Measurements from ENCODE around the gene ODF2L. TPM values are rescaled to one million over a fixed set of nuclear protein-coding genes. Genes with fewer than 3 reads are reported as not detected.

The ODF2L gene
- total RNA-seq, 1 donor from 2014 or later = 40.5 TPM

DNA sequence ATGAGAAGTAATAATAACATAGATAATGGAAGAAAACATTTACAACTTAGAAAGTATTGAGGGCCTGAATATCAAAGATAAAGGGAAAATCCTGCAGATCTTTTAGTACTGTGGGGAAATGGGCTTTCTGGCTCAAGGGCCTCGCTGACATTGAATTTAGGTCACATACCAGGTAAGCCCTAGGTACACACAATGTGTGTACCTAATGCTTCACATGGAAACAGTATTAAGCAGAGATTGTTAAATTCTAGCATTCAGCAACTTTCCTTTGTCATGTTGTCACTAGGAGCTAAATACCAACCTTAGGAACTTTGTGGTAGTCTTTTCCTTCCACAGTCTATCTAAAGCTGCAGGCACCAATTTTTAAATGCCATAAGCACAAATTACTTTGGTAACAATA lies 49.7 kb downstream of the ODF2L start:
- no peaks in the 10 kb centered on the region for H3K4me1 ChIP-seq
- no peaks in the 10 kb centered on the region for H3K9me3 ChIP-seq
- intact Hi-C loops (cut with DNase I) = no loop called here
- H3K27ac ChIP-seq = no peak overlapping the region
- H3K4me3 ChIP-seq = no peak overlapping the region
- DNase-seq (ENCODE audit: extremely low spot score in 2 of 2) = no peak
- H3K27me3 ChIP-seq = no peaks in the 10 kb centered on the region
- H3K36me3 ChIP-seq = peaks cover 0 to under 1% of the 10 kb centered on the region in 2 donors
- TF ChIP-seq POLR2A (IDR thresholded peaks at IDR 0.05) (no peak), POLR2AphosphoS5 (IDR thresholded peaks at IDR 0.05; ENCODE audit: insufficient read depth in 1 of 2, low read depth in 1 of 2) (no peak)
- TF ChIP-seq, protein P1, sequence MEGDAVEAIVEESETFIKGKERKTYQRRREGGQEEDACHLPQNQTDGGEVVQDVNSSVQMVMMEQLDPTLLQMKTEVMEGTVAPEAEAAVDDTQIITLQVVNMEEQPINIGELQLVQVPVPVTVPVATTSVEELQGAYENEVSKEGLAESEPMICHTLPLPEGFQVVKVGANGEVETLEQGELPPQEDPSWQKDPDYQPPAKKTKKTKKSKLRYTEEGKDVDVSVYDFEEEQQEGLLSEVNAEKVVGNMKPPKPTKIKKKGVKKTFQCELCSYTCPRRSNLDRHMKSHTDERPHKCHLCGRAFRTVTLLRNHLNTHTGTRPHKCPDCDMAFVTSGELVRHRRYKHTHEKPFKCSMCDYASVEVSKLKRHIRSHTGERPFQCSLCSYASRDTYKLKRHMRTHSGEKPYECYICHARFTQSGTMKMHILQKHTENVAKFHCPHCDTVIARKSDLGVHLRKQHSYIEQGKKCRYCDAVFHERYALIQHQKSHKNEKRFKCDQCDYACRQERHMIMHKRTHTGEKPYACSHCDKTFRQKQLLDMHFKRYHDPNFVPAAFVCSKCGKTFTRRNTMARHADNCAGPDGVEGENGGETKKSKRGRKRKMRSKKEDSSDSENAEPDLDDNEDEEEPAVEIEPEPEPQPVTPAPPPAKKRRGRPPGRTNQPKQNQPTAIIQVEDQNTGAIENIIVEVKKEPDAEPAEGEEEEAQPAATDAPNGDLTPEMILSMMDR (IDR thresholded peaks at IDR 0.05) = no peak

- H3K9me3 ChIP-seq = no peaks in the 10 kb centered on the region
- no peaks in the 10 kb centered on the region for H3K4me1 ChIP-seq
- TF ChIP-seq, protein P1 (IDR thresholded peaks at IDR 0.05) = no peak
- no peak for TF ChIP-seq POLR2A (IDR thresholded peaks at IDR 0.05)
- TF ChIP-seq POLR2AphosphoS5 (IDR thresholded peaks at IDR 0.05; ENCODE audit: insufficient read depth in 1 of 2, low read depth in 1 of 2) = no peak
- H3K27ac ChIP-seq = no peak overlapping the region
- DNase-seq (ENCODE audit: extremely low spot score in 2 of 2) = no peak
- no peaks in the 10 kb centered on the region for H3K36me3 ChIP-seq
- no peaks in the 10 kb centered on the region for H3K27me3 ChIP-seq
- no peak overlapping the region for H3K4me3 ChIP-seq
- intact Hi-C loops (cut with DNase I) = no loop called here
Observed at GRCh38 chr1:86345042-86345441, 51.1 kb downstream of the ODF2L start.

- Histone ChIP-seq H3K9me3 (no peaks in the 10 kb centered on the region), H3K36me3 (no peaks in the 10 kb centered on the region), H3K4me3 (no peak overlapping the region), H3K27ac (no peak overlapping the region), H3K27me3 (no peaks in the 10 kb centered on the region), H3K4me1 (no peaks in the 10 kb centered on the region)
- TF ChIP-seq, protein P1 (IDR thresholded peaks at IDR 0.05) = no peak
- TF ChIP-seq POLR2A (IDR thresholded peaks at IDR 0.05) (no peak), POLR2AphosphoS5 (IDR thresholded peaks at IDR 0.05; ENCODE audit: insufficient read depth in 1 of 2, low read depth in 1 of 2) (no peak)
- intact Hi-C loops (cut with DNase I) = no loop called here
- no peak for DNase-seq (ENCODE audit: extremely low spot score in 2 of 2)
Observed at GRCh38 chr1:86339906-86340305, 56.2 kb downstream of the ODF2L start.

DNA sequence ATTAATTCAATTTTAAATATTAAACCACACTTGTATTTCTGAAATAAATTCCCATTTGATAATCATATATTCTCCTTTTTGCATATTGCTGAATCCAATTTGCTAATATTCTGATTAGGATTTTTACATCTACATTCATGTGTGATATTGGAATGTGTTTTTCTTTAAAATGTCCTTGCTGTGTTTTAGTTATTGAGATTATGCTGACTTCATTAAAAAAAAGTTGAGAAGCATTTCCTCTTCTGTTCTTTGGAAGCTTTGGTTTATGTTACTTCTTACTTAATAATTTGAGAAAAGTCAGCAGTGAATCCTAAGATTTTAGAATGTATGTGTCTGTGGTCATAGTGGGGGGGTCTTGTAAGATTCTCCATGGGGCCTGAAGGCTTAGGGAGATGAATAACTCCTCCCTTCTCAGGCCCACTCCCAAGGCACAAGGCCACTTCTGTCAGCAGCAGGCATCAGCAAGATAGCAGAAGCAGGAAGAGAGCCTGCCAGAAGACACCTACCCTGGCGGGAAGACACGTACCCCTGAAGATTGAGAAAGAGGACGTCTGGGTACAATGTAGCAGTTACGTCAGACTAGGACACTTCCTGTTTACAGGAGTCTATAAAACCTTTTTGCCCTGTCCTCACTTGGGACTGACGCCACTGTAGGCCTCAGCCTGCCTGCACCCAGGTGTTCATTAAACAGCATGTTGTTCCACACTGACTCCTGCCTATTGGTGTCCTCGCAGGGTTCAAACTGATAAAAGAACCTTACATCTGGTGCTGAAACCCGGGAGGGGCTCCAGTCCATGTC lies 56.9 kb downstream of the ODF2L start:
- TF ChIP-seq POLR2AphosphoS5 (IDR thresholded peaks at IDR 0.05; ENCODE audit: insufficient read depth in 1 of 2, low read depth in 1 of 2) (no peak), POLR2A (IDR thresholded peaks at IDR 0.05) (no peak)
- TF ChIP-seq, protein P1 (IDR thresholded peaks at IDR 0.05) = no peak
- intact Hi-C loops (cut with DNase I) = no loop called here
- no peaks in the 10 kb centered on the region for H3K27me3 ChIP-seq
- no peak overlapping the region for H3K27ac ChIP-seq
- no peaks in the 10 kb centered on the region for H3K4me1 ChIP-seq
- H3K4me3 ChIP-seq = no peak overlapping the region
- DNase-seq (ENCODE audit: extremely low spot score in 2 of 2) = no peak
- no peaks in the 10 kb centered on the region for H3K9me3 ChIP-seq
- no peaks in the 10 kb centered on the region for H3K36me3 ChIP-seq

DNA sequence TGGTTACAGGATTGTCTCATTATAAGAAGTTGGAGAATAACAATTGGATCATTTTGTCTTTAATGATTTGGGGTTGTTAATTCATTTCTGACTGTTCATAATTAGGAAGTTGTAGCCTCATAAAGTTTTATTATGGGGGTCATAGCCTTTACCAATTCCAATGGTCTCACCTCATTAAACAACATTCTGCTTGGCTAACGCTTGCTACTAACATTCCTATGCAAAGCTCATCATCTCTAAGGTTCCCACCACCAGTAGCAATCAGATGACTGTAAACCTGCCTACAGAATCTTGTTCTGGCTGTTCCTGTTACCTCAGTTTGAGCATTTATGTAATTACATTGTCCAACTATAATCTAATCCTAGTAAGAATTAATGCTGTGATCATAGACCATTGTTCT lies 60.2 kb downstream of the ODF2L start:
- Histone ChIP-seq H3K4me3 (no peak overlapping the region), H3K9me3 (no peaks in the 10 kb centered on the region), H3K4me1 (no peaks in the 10 kb centered on the region), H3K36me3 (no peaks in the 10 kb centered on the region), H3K27me3 (no peaks in the 10 kb centered on the region), H3K27ac (no peak overlapping the region)
- intact Hi-C loops (cut with DNase I) = no loop called here
- DNase-seq (ENCODE audit: extremely low spot score in 2 of 2) = no peak
- TF ChIP-seq POLR2A (IDR thresholded peaks at IDR 0.05) = no peak
- TF ChIP-seq, protein P1 (IDR thresholded peaks at IDR 0.05) = no peak
- no peak for TF ChIP-seq POLR2AphosphoS5 (IDR thresholded peaks at IDR 0.05; ENCODE audit: insufficient read depth in 1 of 2, low read depth in 1 of 2)
